GM21528 (cell line): ENCODE results near the gene KCNAB2.
"Not testable (repeated sequence)": the region's sequence is repeated elsewhere in the genome, so short reads cannot be mapped to it uniquely, and the experiment has no call there.

Experiments
- ATAC-seq: cut with Tn5 transposase; IDR thresholded peaks from one replicate; pipeline ENCODE4 v1.9.1; 2021; ENCODE audit warnings: mild to moderate bottlenecking, moderate library complexity; ENCODE audit not compliant: unreplicated experiment, low FRiP score

KCNAB2 gene

GRCh38 chr1:6077061-6077460 is 31.4 kb downstream of the KCNAB2 start:
- not testable (repeated sequence) for ATAC-seq

GRCh38 chr1:6077506-6077905 is 31.8 kb downstream of the KCNAB2 start:
- ATAC-seq = no peak

- ATAC-seq = no peak
Measured at GRCh38 chr1:6077919-6078318, 32.2 kb downstream of the KCNAB2 start.

GRCh38 chr1:6080469-6080868 is 34.8 kb downstream of the KCNAB2 start:
- no peak for ATAC-seq

- ATAC-seq = no peak
Measured at GRCh38 chr1:6081901-6082300, 36.2 kb downstream of the KCNAB2 start.

GRCh38 chr1:6082430-6082971 is 36.8 kb downstream of the KCNAB2 start:
- no peak for ATAC-seq

- no peak for ATAC-seq
Measured at GRCh38 chr1:6083385-6083784, 37.7 kb downstream of the KCNAB2 start.

GRCh38 chr1:6083801-6084446 is 38.2 kb downstream of the KCNAB2 start:
- no peak for ATAC-seq

GRCh38 chr1:6084781-6085495 is 39.2 kb downstream of the KCNAB2 start:
- no peak for ATAC-seq

- no peak for ATAC-seq
Measured at GRCh38 chr1:6085666-6086065, 40.0 kb downstream of the KCNAB2 start.

- no peak for ATAC-seq
Measured at GRCh38 chr1:6086358-6086757, 40.7 kb downstream of the KCNAB2 start.

- no peak for ATAC-seq
Measured at GRCh38 chr1:6086762-6087376, 41.2 kb downstream of the KCNAB2 start.

GRCh38 chr1:6087377-6087772 is 41.7 kb downstream of the KCNAB2 start:
- no peak for ATAC-seq

- ATAC-seq = no peak
Measured at GRCh38 chr1:6087958-6088357, 42.3 kb downstream of the KCNAB2 start.

- ATAC-seq = no peak
Measured at GRCh38 chr1:6088956-6089355, 43.3 kb downstream of the KCNAB2 start.

GRCh38 chr1:6090288-6090687 is 44.6 kb downstream of the KCNAB2 start:
- ATAC-seq = no peak

GRCh38 chr1:6090996-6091822 is 45.5 kb downstream of the KCNAB2 start:
- ATAC-seq = no peak

- ATAC-seq = no peak
Measured at GRCh38 chr1:6091823-6092109, 46.1 kb downstream of the KCNAB2 start.

- ATAC-seq = no peak
Measured at GRCh38 chr1:6092211-6092610, 46.5 kb downstream of the KCNAB2 start.

- ATAC-seq = no peak
Measured at GRCh38 chr1:6093071-6093470, 47.4 kb downstream of the KCNAB2 start.

GRCh38 chr1:6093611-6094010 is 47.9 kb downstream of the KCNAB2 start:
- no peak for ATAC-seq
